ENCODE data around the gene AKAP1.

Gene AKAP1

DNA sequence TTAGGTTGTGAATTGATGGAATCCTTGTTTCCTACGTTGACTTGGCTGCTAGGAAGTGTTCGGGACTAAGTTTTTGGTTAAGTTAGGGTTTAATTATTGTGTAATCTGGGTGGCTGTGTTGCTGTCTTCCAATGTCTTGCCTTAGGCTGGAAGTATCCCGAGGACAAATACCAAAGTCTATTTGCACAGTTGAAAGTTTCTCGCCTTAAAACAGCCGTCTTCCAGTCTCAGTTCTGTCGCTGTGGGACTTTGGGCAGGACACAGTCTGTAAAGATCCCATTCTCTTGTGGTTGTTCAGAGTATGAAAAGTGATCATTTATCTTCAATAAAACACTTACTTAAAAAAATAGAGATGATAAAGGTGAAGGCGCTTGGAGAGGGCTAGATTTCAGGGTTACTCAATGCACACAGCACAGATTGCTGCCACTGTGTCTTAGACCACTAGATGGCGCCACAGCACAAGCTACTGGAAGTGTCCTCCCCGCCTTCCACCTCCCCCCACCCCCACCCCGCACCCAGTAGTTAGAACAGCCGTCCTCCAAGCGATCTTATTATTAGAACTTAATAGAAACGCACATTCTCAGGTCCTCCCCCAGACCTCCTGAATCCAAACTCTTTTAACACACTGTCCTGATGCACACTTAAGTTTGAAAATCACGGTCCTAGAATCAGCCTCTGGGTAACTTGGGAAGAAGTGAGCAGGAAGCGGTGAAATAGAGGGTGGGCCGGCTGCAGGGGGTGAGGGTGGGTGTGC is 45.8 kb downstream of the AKAP1 start:
- DNase-seq (ENCODE audit: low read depth, low spot score): peak; percentile 62

GRCh38 chr17:57132663-57133062 is 47.6 kb downstream of the AKAP1 start:
- DNase-seq (ENCODE audit: low read depth, low spot score): no peak

DNA sequence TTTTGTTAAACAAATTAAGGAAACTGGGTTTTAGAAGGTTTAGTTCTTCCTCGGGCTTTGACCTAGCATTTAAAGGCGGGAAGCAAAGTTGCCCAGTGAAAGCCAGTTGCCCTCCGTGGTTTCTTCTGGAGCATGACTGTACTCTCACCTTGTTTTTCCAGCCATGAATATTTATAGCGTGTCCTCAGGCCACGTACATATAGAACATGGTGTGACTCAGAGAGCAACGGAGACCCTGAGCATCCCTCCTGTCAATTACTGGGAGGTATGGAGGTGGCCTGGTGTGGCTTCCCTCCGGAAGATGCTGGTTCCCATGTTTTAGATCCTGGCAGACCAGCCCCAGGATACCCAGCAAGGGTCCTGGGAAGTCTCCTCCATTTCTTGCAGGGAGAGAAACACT is 48.4 kb downstream of the AKAP1 start:
- no peak for DNase-seq (ENCODE audit: low read depth, low spot score)

DNA sequence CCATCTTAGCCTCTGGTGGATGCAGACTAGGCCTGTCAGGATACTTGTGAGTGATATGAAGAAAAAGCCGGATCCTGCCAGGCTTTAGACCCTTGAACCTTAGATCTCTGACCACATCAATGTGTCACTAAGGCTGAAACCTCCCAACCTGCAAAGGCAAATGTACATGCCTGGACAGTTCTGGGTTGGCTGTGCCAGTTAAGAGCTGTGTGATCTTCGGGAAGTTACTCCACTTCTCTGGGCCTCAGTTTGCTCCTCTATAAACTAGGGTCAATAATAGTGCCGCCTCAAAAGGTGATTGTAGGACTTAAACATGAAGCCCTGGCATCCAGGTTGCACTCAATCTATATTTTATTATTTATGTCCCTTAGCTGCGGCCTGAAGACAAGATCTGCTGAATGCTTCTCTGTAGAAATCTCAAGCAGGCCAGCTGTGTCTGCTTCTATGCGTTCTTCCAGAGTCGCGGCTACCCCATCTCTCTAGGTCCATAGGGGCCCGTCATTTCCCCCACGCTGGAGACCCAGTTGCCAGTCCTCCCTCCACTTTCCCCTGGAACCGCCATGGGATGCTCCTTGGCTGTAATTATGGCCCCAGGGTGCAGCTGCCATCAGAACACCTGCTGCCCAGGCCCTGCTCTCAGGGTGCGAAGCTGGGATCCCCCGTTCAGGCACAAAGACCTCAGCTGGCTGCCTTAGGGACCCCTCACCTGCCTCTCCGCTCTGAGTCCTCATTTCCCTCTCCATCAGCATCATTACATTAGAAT is 50.2 kb downstream of the AKAP1 start:
- DNase-seq (ENCODE audit: low read depth, low spot score): no peak

- DNase-seq (ENCODE audit: low read depth, low spot score): no peak
Observed at GRCh38 chr17:57135789-57136291, 50.8 kb downstream of the AKAP1 start.

- no peak for DNase-seq (ENCODE audit: low read depth, low spot score)
Observed at GRCh38 chr17:57136355-57136754, 51.3 kb downstream of the AKAP1 start.

DNA sequence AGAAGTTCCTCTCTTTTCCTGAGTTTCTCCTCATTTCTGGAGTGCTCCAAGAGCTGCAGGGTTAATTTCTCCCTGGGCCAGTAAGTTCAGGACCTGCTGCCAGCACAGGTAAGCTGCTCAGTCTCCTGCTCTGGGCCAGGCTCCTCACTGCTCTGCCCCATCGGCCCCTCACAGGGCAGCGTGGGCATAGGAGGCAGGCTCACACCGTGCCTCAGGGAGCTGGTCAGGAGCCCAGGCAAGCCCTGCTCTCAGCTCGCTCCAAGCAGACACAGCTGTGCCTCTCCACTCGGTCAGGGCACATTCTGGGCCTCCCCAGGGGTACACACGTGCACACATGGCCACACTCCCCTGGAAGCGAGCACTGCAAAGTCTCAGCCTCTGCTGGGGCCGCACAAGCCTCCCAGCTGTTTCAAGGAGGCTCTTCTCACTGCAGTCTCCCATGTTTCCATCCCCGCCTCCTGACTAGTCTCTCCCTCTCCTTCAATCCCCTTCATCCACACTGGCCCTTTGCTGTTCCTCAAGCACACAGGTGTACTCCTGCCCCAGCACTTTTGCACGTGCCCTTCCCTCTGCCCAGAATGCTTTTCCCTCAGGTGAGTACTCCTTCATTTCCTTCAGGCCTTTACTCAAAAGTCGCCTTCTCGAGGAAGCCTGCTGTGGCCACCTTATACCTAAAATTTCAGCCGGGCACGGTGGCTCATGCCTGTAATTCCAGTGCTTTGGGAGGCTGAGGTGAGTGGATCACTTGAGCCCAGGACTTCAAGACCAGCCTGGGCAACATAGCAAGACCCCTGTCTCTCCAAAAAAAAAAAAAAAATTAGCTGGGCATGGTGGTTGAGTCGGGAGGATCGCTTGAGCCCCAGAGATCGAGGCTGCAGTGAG is 53.2 kb downstream of the AKAP1 start:
- DNase-seq (ENCODE audit: low read depth, low spot score): no peak

GRCh38 chr17:57138956-57139576 is 54.0 kb downstream of the AKAP1 start:
- no peak for DNase-seq (ENCODE audit: low read depth, low spot score)

DNA sequence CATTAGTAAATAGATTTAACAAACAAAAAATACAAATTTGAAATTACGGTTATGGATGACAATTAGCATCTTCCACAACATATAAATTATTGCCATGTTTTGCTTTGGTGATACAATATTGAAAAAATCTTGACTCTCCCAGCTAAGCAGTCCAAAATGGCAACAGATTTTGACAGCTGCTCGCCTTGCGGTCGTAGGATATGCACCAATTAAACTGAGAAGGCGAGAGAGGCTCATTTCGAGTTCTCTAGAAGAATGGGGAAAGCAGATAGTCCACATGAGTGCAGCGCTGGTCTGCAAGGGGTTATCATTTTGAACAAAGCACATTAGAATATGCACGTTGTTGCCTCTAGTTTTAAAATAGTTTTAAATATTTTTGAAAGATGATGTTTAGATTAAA is 55.3 kb downstream of the AKAP1 start:
- DNase-seq (ENCODE audit: low read depth, low spot score): no peak

GRCh38 chr17:57142925-57143324 is 57.9 kb downstream of the AKAP1 start:
- no peak for DNase-seq (ENCODE audit: low read depth, low spot score)

GRCh38 chr17:57143361-57143760 is 58.3 kb downstream of the AKAP1 start:
- no peak for DNase-seq (ENCODE audit: low read depth, low spot score)

DNA sequence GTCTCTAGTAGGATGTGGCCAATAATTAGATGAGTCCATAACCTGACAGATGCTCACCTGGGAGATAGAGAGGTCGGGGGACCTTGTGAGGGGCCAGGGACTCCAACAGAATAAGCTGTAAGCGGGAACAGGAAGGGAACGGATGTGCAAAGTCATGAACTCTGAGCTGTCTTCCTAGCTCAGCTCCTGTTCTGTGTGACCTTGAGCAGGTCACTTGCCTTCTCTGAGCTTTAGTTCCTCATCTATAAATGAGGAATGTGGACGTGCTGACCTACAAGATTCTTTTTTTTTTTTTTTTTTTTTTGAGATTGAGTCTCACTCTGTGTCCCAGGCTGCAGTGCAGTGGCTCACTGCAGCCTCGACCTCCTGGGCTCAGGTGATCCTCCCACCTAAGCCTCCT is 58.9 kb downstream of the AKAP1 start:
- DNase-seq (ENCODE audit: low read depth, low spot score): no peak

- DNase-seq (ENCODE audit: low read depth, low spot score): no peak
Observed at GRCh38 chr17:57144567-57144966, 59.5 kb downstream of the AKAP1 start.

- no peak for DNase-seq (ENCODE audit: low read depth, low spot score)
Observed at GRCh38 chr17:57145347-57145746, 60.3 kb downstream of the AKAP1 start.

DNA sequence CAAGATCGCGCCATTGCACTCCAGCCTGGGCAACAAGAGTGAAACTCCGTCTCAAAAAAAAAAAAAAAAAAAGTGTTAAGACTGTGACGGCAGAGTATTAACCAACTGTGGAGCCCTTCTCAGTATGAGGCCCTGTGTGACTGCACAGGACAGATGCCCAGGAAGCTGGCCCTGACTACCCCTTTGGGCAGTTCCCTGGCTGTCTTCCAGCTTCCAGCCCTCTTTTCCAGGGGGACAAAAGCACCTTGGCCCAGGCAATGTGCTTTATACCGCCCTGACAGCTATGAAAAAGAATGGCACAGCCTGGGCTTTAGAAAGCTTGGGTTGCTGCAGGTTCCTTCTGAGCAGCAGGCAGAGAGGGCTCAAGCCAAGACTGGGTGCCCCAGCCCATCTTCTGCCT is 61.2 kb downstream of the AKAP1 start:
- no peak for DNase-seq (ENCODE audit: low read depth, low spot score)

DNA sequence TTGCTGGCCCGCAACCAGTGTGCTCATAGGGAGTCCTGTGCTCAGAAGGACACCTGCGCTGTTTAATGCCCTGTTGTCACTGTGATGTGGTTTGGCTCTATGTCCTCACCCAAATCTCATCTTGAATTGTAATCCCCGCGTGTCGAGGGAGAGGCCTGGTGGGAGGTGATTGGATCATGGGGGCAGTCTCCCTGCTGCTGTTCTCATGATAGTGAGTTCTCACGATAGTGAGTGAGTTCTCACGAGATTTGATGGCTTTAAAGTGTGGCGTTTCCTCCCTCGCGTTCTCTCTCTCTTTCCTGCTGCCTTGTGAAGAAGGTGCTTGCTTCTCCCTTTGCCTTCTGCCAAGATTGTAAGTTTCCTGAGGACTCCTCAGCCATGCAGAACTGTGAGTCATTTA is 66.8 kb downstream of the AKAP1 start:
- no peak for DNase-seq (ENCODE audit: low read depth, low spot score)

DNA sequence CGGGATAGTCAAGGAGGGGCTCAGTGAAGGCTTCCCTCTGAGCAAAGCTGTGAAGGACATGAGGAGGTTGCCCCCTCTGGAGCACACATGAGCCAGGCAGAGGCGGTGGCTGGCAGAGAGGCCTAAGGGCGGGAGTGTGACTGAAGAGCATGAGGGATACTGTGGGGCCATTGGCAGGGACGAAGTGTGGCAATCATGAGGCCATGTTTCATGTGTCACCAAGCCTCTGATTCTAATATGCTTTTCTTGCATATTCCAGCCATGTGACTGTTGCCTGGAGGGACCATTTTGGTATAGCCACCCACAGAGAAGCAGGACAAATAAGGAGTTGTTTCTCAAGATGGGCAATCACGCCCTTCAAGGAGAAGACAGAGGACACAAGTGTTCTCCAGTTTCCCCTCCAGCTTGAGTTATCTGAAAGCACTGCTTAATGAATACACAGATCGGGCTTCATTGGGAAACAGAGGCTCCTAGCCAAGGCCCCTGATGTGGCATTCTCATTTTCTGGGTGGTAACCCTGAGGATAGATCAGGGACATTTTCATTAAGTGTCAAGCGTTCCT is 68.0 kb downstream of the AKAP1 start:
- DNase-seq (ENCODE audit: low read depth, low spot score): no peak

DNA sequence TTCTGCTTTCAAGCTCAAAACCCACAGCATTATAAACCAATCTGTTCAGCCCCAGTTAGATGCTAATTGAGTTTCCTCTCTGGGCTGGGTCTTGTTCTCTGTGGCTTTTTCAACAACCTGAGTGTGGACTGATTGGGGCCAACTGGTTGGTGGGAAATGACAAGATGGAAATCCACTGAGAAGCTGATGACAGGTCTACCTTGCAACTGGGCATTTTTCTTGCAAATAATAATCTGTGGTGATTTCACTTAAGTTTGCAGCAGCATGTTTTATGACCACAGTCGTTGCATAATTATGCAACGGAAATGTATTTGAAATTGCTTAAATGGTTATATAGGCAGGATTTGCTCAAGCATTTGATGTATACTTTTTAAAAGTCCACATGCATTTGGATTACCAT is 69.9 kb downstream of the AKAP1 start:
- DNase-seq (ENCODE audit: low read depth, low spot score): no peak

DNA sequence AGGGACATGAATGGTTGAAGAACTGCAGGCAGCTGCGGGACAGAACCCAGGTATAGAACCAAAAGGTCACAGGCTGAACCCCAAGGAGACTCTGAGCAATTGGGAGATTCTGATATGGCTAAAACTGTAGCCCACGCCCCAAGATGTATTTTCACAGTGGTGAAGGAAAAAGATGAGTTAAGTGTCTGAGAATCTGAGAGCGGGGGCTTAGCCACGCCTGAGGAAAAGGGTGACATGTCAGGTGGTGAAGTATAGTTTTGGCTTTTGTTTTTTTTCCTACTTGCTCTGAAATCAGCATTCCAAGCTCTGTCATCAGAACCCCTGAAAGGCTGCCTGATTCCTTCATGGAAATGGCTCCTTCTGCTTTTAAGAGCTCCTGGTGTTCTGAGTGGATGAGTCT is 73.3 kb downstream of the AKAP1 start:
- no peak for DNase-seq (ENCODE audit: low read depth, low spot score)

DNA sequence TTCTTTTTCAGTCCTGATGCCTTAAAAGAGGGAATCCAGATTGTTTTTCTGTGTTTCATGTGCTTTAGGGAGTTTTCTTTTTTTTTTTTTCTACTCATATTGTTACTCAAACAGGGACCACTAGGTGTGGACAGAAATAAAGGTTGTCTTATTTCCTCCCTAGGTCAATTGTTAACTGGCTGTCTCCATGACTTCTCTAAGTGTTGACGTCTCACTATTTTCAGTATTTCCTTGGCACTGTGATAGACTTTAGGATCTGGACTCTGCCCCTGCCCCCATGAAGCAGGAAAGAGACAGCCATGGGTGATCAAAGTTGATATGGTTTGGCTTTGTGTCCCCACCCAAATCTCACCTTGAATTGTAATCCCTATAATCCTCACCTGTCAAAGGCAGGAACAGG is 73.7 kb downstream of the AKAP1 start:
- DNase-seq (ENCODE audit: low read depth, low spot score): no peak

DNA sequence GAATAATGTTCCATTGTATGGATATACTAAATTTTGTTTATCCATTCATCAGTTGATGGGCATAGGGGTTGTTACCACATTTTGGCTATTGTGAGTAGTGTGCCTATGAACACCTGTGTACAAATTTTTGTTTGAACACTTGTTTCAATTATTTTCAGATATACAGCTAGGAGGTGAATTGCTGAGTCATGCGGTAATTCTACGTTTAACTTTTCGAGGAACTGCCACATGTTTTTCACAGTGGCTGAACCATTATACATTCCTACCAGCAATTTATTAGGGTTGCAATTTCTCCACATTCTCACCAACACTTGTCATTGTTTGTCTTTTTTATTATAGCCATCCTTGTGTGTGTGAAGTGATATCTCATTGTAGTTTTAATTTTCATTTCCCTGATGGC is 75.6 kb downstream of the AKAP1 start:
- DNase-seq (ENCODE audit: low read depth, low spot score): no peak
